ENCODE results near the gene PKN1. TPM values are rescaled to one million over a fixed set of nuclear protein-coding genes. Genes with fewer than 3 reads are reported as not detected.
A peak's percentile ranks its signal among the peaks of the same experiment; 100 is the strongest.

The PKN1 gene
- total RNA-seq, 4 donors from 2014 or later: 56.2 to 129 (median 82.4) TPM

DNA sequence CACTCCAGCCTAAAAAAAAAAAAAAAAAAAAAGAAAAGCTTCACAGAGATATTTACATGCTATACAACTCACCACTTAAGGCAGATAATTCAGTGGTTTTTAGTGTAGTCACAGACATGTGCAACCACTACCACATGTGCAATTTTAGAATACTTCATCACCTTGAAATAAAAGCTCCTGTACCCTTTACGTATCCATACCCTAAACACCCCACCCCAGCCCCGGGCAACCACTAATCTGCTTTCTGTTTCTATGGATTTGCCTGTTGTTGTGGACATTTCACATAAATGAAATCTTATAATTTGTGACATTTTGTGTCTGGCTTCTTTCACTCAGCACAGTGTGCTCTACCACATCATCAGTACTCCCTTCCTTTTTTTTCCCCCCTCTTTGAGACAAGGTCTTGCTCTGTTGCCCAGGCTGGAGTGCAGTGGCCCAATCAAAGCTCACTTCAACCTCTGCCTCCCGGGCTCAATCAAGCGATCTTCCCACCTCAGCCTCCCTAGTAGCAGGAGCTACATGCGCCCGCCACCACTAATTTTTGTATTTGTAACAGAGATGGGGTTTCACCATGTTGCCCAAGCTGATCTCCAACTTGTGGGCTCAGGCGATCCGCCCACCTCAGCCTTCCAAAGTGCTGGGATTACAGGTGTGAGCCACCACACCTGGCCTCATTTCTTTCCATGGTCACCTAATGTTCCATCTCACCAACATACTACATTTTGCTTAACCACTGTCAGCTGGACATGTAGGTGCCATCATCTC lies 18.0 kb upstream of the PKN1 start:
- intact Hi-C loops (cut with DNase I; ENCODE audit: low total_unique reads): no loop called here
- TF ChIP-seq, protein P1, sequence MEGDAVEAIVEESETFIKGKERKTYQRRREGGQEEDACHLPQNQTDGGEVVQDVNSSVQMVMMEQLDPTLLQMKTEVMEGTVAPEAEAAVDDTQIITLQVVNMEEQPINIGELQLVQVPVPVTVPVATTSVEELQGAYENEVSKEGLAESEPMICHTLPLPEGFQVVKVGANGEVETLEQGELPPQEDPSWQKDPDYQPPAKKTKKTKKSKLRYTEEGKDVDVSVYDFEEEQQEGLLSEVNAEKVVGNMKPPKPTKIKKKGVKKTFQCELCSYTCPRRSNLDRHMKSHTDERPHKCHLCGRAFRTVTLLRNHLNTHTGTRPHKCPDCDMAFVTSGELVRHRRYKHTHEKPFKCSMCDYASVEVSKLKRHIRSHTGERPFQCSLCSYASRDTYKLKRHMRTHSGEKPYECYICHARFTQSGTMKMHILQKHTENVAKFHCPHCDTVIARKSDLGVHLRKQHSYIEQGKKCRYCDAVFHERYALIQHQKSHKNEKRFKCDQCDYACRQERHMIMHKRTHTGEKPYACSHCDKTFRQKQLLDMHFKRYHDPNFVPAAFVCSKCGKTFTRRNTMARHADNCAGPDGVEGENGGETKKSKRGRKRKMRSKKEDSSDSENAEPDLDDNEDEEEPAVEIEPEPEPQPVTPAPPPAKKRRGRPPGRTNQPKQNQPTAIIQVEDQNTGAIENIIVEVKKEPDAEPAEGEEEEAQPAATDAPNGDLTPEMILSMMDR (IDR thresholded peaks at IDR 0.05): no peak
- no peak for TF ChIP-seq POLR2A (IDR thresholded peaks at IDR 0.05)
- H3K27me3 ChIP-seq: no peaks in the 10 kb centered on the region

DNA sequence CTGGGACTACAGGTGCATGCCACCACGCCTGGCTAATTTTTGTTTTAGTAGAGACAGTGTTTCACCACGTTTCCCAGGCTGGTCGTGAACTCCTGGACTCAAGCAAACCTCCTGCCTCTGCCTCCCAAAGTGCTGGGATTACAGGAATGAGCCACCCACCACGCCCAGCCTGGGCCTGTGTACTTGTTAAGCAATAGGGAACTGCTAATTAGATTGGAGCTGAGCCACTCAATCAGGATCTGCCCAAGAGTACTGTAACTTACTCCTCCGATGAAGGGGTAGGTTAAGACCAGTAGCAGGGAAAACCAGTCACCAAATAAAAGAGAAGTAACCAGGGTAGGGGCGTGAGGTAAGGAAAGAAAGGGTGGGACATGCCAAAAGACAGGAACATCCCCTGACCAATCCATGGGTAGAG lies 16.3 kb upstream of the PKN1 start:
- Histone ChIP-seq H3K9me3 (no peaks in the 10 kb centered on the region), H3K27me3 (no peaks in the 10 kb centered on the region), H3K4me3 (no peak overlapping the region), H3K4me1 (peaks cover 3 to 12% of the 10 kb centered on the region in 2 donors), H3K36me3 (no peaks in the 10 kb centered on the region), H3K27ac (no peak overlapping the region)
- TF ChIP-seq POLR2A (IDR thresholded peaks at IDR 0.05): no peak
- TF ChIP-seq, protein P1 (IDR thresholded peaks at IDR 0.05): no peak
- intact Hi-C loops (cut with DNase I; ENCODE audit: low total_unique reads): no loop called here
- no peak for DNase-seq

More for the DNA sequence above, 18.0 kb upstream of the PKN1 start:
- Histone ChIP-seq H3K36me3 (no peaks in the 10 kb centered on the region), H3K27ac (no peak overlapping the region), H3K9me3 (no peaks in the 10 kb centered on the region), H3K4me3 (no peak overlapping the region), H3K4me1 (peaks cover 3 to 12% of the 10 kb centered on the region in 2 donors)
- no peak for DNase-seq

DNA sequence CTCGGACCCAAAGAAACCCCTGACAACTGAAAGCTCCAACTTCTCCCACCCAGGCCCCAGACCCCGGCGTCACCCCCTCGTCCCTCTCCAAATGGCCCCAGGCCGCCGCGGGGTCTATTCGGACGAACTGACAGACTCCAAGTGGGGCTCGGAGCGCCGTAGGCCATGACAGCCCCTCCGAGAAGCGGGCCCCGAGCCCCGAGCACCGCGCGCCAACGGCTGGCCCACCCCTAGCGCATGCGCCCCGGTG lies 14.3 kb upstream of the PKN1 start:
- Histone ChIP-seq H3K36me3 (no peaks in the 10 kb centered on the region), H3K27me3 (no peaks in the 10 kb centered on the region), H3K27ac (peak overlapping the region; percentile 93 to 97), H3K4me1 (peaks cover 3 to 12% of the 10 kb centered on the region in 2 donors), H3K9me3 (no peaks in the 10 kb centered on the region), H3K4me3 (peak overlapping the region; percentile 89 to 99)
- intact Hi-C loops (cut with DNase I; ENCODE audit: low total_unique reads): no loop called here
- TF ChIP-seq, protein P1 (IDR thresholded peaks at IDR 0.05): no peak
- TF ChIP-seq POLR2A (IDR thresholded peaks at IDR 0.05): no peak
- DNase-seq: no peak

DNA sequence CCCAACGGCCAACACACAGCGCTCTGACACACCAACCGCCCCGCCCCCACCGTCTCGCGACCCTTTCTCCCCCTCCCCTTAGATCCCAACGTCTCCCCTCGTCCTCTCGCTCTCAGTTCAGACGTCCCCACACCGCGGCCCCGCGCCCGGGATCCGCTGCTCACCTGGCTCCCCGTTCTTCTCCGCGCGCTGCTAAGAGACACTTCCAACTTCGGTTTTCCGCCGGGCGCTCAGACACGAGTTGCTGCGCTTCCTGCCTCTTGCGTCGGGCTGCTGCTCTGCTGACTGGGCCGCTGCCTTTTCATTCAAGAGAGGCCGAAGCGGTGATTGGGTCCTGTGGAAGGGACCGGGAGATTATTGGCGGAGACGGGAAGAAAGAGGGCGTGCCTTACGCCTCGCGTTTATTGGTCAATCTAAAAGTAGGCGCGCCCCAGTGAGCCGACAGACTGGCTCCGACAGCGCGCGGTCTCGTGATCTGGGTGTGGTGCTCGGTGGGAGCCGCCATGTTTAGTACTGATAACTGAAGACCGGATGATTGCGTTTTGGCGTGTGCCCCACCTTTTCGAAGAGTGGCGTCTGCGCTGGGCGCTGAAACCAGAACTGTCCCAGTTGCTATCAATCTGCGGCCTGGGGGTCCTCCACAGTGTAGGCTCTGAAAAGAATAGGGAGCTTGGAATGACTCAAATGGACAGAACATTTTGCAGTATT lies 13.8 kb upstream of the PKN1 start, which contains the start of gene DDX39A:
Gene DDX39A (minus strand): TSS at position 236 of the 708 bp plus-strand sequence. CDS start 6,121 bp downstream, outside the sequence.
- H3K27me3 ChIP-seq: no peaks in the 10 kb centered on the region
- TF ChIP-seq, protein P1 (IDR thresholded peaks at IDR 0.05): peak in 2 of 4 experiments; percentile 14 to 32
- peak; percentile 21 to 74 for TF ChIP-seq POLR2A (IDR thresholded peaks at IDR 0.05)
- H3K4me1 ChIP-seq: peaks cover 3 to 12% of the 10 kb centered on the region in 2 donors
- H3K27ac ChIP-seq: peak within 1 kb of the TSS; percentile 93 to 97
- H3K36me3 ChIP-seq: no peaks in the 10 kb centered on the region
- H3K9me3 ChIP-seq: no peaks in the 10 kb centered on the region
- H3K4me3 ChIP-seq: peak within 1 kb of the TSS; percentile 89 to 99
- intact Hi-C loops (cut with DNase I; ENCODE audit: low total_unique reads): no loop called here
- DNase-seq: peak; percentile 97 to 99

DNA sequence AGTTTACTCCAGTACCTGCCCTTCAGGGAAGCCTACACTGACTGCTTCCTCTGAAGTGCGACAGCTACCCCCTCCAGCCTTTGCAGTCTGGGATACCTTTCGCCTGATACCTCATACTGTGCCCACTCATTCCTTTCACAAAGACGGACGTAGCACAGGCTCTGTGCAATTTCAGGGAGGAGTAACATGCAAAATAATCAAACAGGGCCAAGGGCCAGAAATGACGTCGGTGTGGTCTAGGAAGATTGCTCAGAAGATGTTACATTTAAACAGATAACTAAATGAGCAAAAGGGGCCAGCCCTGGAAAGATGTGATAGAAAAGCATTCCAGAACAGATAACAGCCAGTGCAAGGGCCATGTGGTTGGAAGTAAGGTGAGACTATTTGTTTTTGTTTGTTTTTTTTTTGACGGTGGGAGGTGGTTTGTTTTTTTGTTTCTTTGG lies 7.4 kb upstream of the PKN1 start:
- Histone ChIP-seq H3K36me3 (no peaks in the 10 kb centered on the region), H3K27ac (no peak overlapping the region), H3K9me3 (no peaks in the 10 kb centered on the region), H3K27me3 (no peaks in the 10 kb centered on the region), H3K4me3 (no peak overlapping the region), H3K4me1 (no peaks in the 10 kb centered on the region)
- TF ChIP-seq, protein P1 (IDR thresholded peaks at IDR 0.05): no peak
- TF ChIP-seq POLR2A (IDR thresholded peaks at IDR 0.05): no peak
- DNase-seq: no peak
- intact Hi-C loops (cut with DNase I; ENCODE audit: low total_unique reads): no loop called here

Data from uterus (tissue), 4 donors.